Panc1 (cell line): Measurements from ENCODE around the gene CMTM7. TPM values are rescaled to one million over a fixed set of nuclear protein-coding genes. Genes with fewer than 3 reads are reported as not detected.

Experiments
- ATAC-seq: fragments of 200-7000 bp; cut with Tn5 transposase; 2 replicates; pipeline ENCODE4 v1.9.1; 2020; ENCODE audit warnings: mild to moderate bottlenecking, moderate library complexity
- BruUV-seq: library from RNA; stranded (reverse); fragments of 400-500 nt; replicated peaks from 2 replicates; lab custom pipeline; 2021; lab: Mats Ljungman, UMichigan
- CTCF ChIA-PET: fragments of 300-600 bp; sonication (Branson Sonifier 250); formaldehyde crosslinking; loops from one replicate; lab custom pipeline; 2022; ENCODE audit warnings: antibody characterized with exemption; lab: Charles Lee
- POLR2A ChIA-PET: fragments of 300-600 bp; sonication (Branson Sonifier 250); formaldehyde crosslinking; loops from one replicate; lab custom pipeline; 2022; ENCODE audit warnings: antibody characterized with exemption; lab: Charles Lee
- DNase-seq: peaks from one replicate; pipeline ENCODE4 v3.0.0-alpha.2; 2010; ENCODE audit warnings: low read depth, low spot score
- H3K27ac ChIP-seq: 2 replicates; pipeline ENCODE4 v1.5.1; 2011; ENCODE audit warnings: mild to moderate bottlenecking, low read length, inconsistent platforms
- H3K27me3 ChIP-seq: fragments of 200-500 bp; sonication (Bioruptor generic); 2 replicates; pipeline ENCODE4 v1.6.0; 2014; ENCODE audit warnings: low read length, inconsistent platforms; ENCODE audit not compliant: control insufficient read depth, insufficient read depth
- H3K36me3 ChIP-seq: fragments of 200-500 bp; sonication (Bioruptor generic); 2 replicates; pipeline ENCODE4 v1.5.1; 2014; ENCODE audit warnings: inconsistent platforms, mild to moderate bottlenecking, low read length, moderate library complexity; ENCODE audit not compliant: control insufficient read depth, insufficient read depth
- H3K4me1 ChIP-seq: 2 replicates; pipeline ENCODE4 v1.5.1; 2011; ENCODE audit warnings: inconsistent platforms, mild to moderate bottlenecking, low read length, moderate library complexity; ENCODE audit not compliant: control insufficient read depth, insufficient read depth
- H3K4me3 ChIP-seq, 2 experiments: 2 replicates each; pipeline ENCODE4 v1.5.1; 2011 to 2012; ENCODE audit warnings: low read depth in 2 of 2, low read length in 2 of 2, mild to moderate bottlenecking in 2 of 2, inconsistent platforms in 1 of 2, moderate library complexity in 1 of 2
- H3K9me3 ChIP-seq: fragments of 200-500 bp; sonication (Bioruptor generic); 2 replicates; pipeline ENCODE4 v1.5.1; 2014; ENCODE audit warnings: low read depth, mild to moderate bottlenecking, inconsistent platforms, low read length, moderate library complexity; ENCODE audit not compliant: control insufficient read depth, insufficient read depth
- CTCF ChIP-seq: fragments of 450-650 bp; IDR thresholded peaks from 2 replicates; pipeline ENCODE4 v1.5.1; 2017; ENCODE audit warnings: mild to moderate bottlenecking
- POLR2AphosphoS5 ChIP-seq: IDR thresholded peaks from 2 replicates; pipeline ENCODE4 v1.6.1; 2012; ENCODE audit warnings: mild to moderate bottlenecking, low read depth, low read length, moderate library complexity
- REST ChIP-seq, 2 experiments: IDR thresholded peaks; 2 replicates each; pipeline ENCODE4 v1.6.1; 2011 to 2012; ENCODE audit warnings: low read depth in 2 of 2, control low read depth in 1 of 2, low read length in 1 of 2, mild to moderate bottlenecking in 1 of 2, moderate library complexity in 1 of 2; ENCODE audit not compliant: insufficient read depth in 1 of 2
- SIN3A ChIP-seq: IDR thresholded peaks from 2 replicates; pipeline ENCODE4 v1.6.1; 2012; ENCODE audit warnings: low read depth, mild to moderate bottlenecking, low read length, moderate library complexity, borderline replicate concordance; ENCODE audit not compliant: insufficient read depth
- TCF7L2 ChIP-seq: IDR thresholded peaks from 2 replicates; pipeline ENCODE4 v1.6.1; 2011; ENCODE audit warnings: mild to moderate bottlenecking, low read depth, low read length, inconsistent platforms
- in situ Hi-C: cut with HindIII; loops from 2 replicates; pipeline ENCODE4 v1.10.0; 2016; ENCODE audit warnings: low sequenced_read_pairs, low pct_unique_long_range_greater_than_20kb
- intact Hi-C: fragments of 100-400 bp; cut with micrococcal nuclease; formaldehyde crosslinking; loops from one replicate; pipeline ENCODE4 v1.10.0; 2022; ENCODE audit not compliant: unreplicated experiment
- total RNA-seq: library from RNA; stranded (reverse); gene quantifications from one replicate; pipeline ENCODE4 v1.2.1, GENCODE V29; 2021; ENCODE audit not compliant: unreplicated experiment

CMTM7 gene
- total RNA-seq, 1 experiment from 2014 or later, result 43.5 TPM

GRCh38 chr3:32480604-32481003 lies 89.0 kb downstream of the CMTM7 start:
- TF ChIP-seq TCF7L2 (no peak), REST (IDR thresholded peaks at IDR 0.05; ENCODE audit: insufficient read depth in 1 of 2, low read depth in 2 of 2, low read length in 1 of 2) (no peak), SIN3A (no peak), POLR2AphosphoS5 (no peak), CTCF (no peak)
- ChIA-PET POLR2A (no interaction called here), CTCF (no interaction called here)
- ATAC-seq (no peak), DNase-seq (no peak)
- Histone ChIP-seq H3K4me3 (no peak overlapping the region), H3K4me1 (no peaks in the 10 kb centered on the region), H3K9me3 (no peaks in the 10 kb centered on the region), H3K36me3 (peaks cover 3% of the 10 kb centered on the region; the same call in 1 of the 2 replicates), H3K27ac (no peak overlapping the region), H3K27me3 (no peaks in the 10 kb centered on the region)
- in situ Hi-C loops (no loop called here), intact Hi-C loops (no loop called here)
- BruUV-seq, result no TSS peak

- CTCF ChIA-PET, result no interaction called here
- no peaks in the 10 kb centered on the region for H3K4me1 ChIP-seq
- TF ChIP-seq CTCF (no peak), POLR2AphosphoS5 (no peak), REST (IDR thresholded peaks at IDR 0.05; ENCODE audit: insufficient read depth in 1 of 2, low read depth in 2 of 2, low read length in 1 of 2) (no peak), SIN3A (no peak), TCF7L2 (no peak)
- no peaks in the 10 kb centered on the region for H3K9me3 ChIP-seq
- in situ Hi-C loops (no loop called here), intact Hi-C loops (no loop called here)
- H3K36me3 ChIP-seq, result peaks cover 3% of the 10 kb centered on the region; the same call in 1 of the 2 replicates
- POLR2A ChIA-PET, result no interaction called here
- H3K27me3 ChIP-seq, result no peaks in the 10 kb centered on the region
- H3K4me3 ChIP-seq, result no peak overlapping the region
- BruUV-seq, result no TSS peak
- DNase-seq (no peak), ATAC-seq (no peak)
- H3K27ac ChIP-seq, result no peak overlapping the region
These were observed 90.4 kb downstream of the CMTM7 start for GRCh38 chr3:32481791-32482631.
